Astrocyte (in vitro differentiated cells and primary cell): ENCODE data around the gene PRRT4.

Experiments
- CTCF ChIP-seq: IDR thresholded peaks from 2 replicates; pipeline ENCODE4 v1.5.1; 2011; ENCODE audit warnings: low read depth, mild to moderate bottlenecking, inconsistent platforms, low read length, moderate library complexity; ENCODE audit not compliant: insufficient read depth
- EZH2 ChIP-seq: IDR thresholded peaks from 2 replicates; pipeline ENCODE4 v1.6.1; 2012; ENCODE audit warnings: mild to moderate bottlenecking, low read length, inconsistent platforms; ENCODE audit not compliant: insufficient read depth

- TF ChIP-seq CTCF = peak; percentile 40
- no peak for TF ChIP-seq EZH2
Observed at GRCh38 chr7:128381161-128381821, 19.8 kb upstream of the PRRT4 start.
